ENCODE measurements around the gene NDUFB6. TPM values are rescaled to one million over a fixed set of nuclear protein-coding genes. Genes with fewer than 3 reads are reported as not detected.
"Not testable (repeated sequence)": the region's sequence is repeated elsewhere in the genome, so short reads cannot be mapped to it uniquely, and the experiment has no call there.

The NDUFB6 gene
- total RNA-seq, 2 donors from 2014 or later, result 20.9 to 24.1 TPM

DNA sequence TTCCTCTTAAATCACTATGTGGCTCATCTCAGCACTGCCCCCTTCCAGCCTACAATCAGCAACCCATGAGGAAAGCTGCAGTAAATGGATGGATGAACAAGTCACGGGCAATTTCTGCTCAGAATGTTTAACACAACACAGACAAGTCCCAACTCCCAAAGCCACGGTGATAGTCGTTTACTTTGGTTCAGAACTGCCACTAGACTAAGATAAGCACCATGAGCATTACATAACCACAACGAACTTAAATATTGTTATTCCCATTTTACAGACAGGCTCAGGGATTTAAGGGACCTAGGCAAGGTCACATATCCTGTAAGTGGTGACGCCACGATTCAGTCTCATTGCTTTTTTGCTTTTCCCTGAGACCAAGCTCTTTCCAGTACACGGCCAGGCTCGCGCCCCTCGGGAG lies 22.8 kb downstream of the NDUFB6 start:
- peaks cover 10 to 18% of the 10 kb centered on the region in 2 donors for H3K4me1 ChIP-seq (ENCODE audit: control insufficient read depth in 1 of 2, low read depth in 2 of 2)

DNA sequence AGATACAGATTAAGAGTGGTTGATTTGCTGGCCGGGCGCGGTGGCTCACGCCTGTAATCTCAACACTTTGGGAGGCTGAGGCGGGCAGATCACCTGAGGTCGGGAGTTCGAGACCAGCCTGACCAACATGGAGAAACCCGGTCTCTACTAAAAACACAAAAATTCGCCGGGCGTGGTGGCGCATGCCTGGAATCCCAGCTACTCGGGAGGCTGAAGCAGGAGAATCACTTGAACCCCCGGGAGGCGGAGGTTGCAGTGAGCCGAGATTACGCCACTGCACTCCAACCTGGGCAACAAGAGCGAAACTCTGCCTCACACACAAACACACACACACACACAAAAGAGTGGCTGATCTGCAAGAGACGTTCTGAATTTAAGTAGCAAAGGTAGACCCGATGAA lies 24.7 kb downstream of the NDUFB6 start:
- DNase-seq (ENCODE audit: low spot score); ATAC-seq (ENCODE audit: insufficient number of reproducible peaks, low FRiP score, low read depth); H3K27ac ChIP-seq; H3K27me3 ChIP-seq (replicated peaks; ENCODE audit: insufficient read depth); H3K36me3 ChIP-seq; H3K9me3 ChIP-seq; H3K4me3 ChIP-seq: not testable (repeated sequence)
- H3K4me1 ChIP-seq (ENCODE audit: control insufficient read depth in 1 of 2, low read depth in 2 of 2), result peaks cover 10 to 16% of the 10 kb centered on the region in 2 donors

More for the DNA sequence above, 22.8 kb downstream of the NDUFB6 start:
- ATAC-seq (ENCODE audit: insufficient number of reproducible peaks, low FRiP score, low read depth) (no peak), DNase-seq (ENCODE audit: low spot score) (no peak)
- peak overlapping the region; percentile 93 to 96 for H3K27ac ChIP-seq
- no peaks in the 10 kb centered on the region for H3K36me3 ChIP-seq
- peak overlapping the region; percentile 94 for H3K4me3 ChIP-seq
- H3K9me3 ChIP-seq, result no peaks in the 10 kb centered on the region
- TF ChIP-seq CTCF (IDR thresholded peaks at IDR 0.05), result no peak
- no peaks in the 10 kb centered on the region for H3K27me3 ChIP-seq (replicated peaks; ENCODE audit: insufficient read depth)

DNA sequence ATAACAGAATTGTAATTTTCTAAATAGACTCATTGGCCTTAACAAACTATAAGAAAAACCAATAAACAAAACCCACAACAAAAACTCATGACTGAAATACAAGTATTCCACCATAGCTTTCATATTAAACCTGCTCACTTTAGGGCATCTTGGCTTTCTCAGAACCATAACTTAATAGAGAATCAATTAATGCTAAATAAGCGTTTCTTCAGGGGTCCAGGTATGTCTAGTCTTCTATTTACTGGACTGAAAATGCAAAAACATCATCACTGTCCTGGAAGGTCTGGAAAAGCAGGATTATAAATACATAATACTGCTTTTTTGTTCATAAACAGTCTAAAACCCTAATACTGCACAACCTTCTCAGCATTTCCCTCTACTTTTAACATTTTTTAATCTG lies 27.1 kb downstream of the NDUFB6 start:
- no peaks in the 10 kb centered on the region for H3K27me3 ChIP-seq (replicated peaks; ENCODE audit: insufficient read depth)
- H3K36me3 ChIP-seq, result peaks cover 13% of the 10 kb centered on the region
- H3K4me1 ChIP-seq (ENCODE audit: control insufficient read depth in 1 of 2, low read depth in 2 of 2), result peaks cover 10 to 12% of the 10 kb centered on the region in 2 donors
- H3K27ac ChIP-seq, result no peak overlapping the region
- no peak overlapping the region for H3K4me3 ChIP-seq
- ATAC-seq (ENCODE audit: insufficient number of reproducible peaks, low FRiP score, low read depth) (no peak), DNase-seq (ENCODE audit: low spot score) (no peak)
- H3K9me3 ChIP-seq, result no peaks in the 10 kb centered on the region
- TF ChIP-seq CTCF (IDR thresholded peaks at IDR 0.05), result no peak

- Histone ChIP-seq H3K27ac (no peak overlapping the region), H3K9me3 (no peaks in the 10 kb centered on the region), H3K4me3 (no peak overlapping the region), H3K4me1 (ENCODE audit: control insufficient read depth in 1 of 2, low read depth in 2 of 2) (peaks cover 0 to 6% of the 10 kb centered on the region in 2 donors), H3K36me3 (peaks cover 13% of the 10 kb centered on the region), H3K27me3 (replicated peaks; ENCODE audit: insufficient read depth) (no peaks in the 10 kb centered on the region)
- ATAC-seq (ENCODE audit: insufficient number of reproducible peaks, low FRiP score, low read depth) (no peak), DNase-seq (ENCODE audit: low spot score) (no peak)
- TF ChIP-seq CTCF (IDR thresholded peaks at IDR 0.05), result no peak
Observed at GRCh38 chr9:32543047-32543446, 29.9 kb downstream of the NDUFB6 start.

GRCh38 chr9:32533816-32534215 lies 39.1 kb downstream of the NDUFB6 start:
- no peaks in the 10 kb centered on the region for H3K27me3 ChIP-seq (replicated peaks; ENCODE audit: insufficient read depth)
- no peak for DNase-seq (ENCODE audit: low spot score)
- H3K36me3 ChIP-seq, result no peaks in the 10 kb centered on the region
- no peaks in the 10 kb centered on the region for H3K4me1 ChIP-seq (ENCODE audit: control insufficient read depth in 1 of 2, low read depth in 2 of 2)
- no peaks in the 10 kb centered on the region for H3K9me3 ChIP-seq
- no peak overlapping the region for H3K4me3 ChIP-seq
- no peak for TF ChIP-seq CTCF (IDR thresholded peaks at IDR 0.05)
- H3K27ac ChIP-seq, result no peak overlapping the region
- no peak for ATAC-seq (ENCODE audit: insufficient number of reproducible peaks, low FRiP score, low read depth)

DNA sequence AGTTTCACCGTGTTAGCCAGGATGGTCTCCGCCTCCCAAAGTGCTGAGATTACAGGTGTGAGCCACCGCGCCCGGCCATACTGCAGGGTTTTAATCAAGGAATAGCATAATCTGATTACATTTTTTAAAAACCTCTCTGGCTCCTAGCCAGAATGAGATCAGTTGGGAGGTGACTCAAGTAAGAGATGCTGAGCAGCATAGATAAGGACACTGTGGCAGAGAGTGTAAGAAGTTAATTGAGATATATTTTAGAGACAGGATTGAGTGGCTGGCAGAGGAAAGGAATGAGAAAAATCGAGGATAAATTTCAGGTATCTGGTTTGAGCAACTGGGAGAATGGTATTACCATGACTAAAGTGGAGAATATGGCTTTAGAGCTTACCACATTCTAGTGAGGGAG lies 39.6 kb downstream of the NDUFB6 start:
- Histone ChIP-seq H3K9me3 (no peaks in the 10 kb centered on the region), H3K27ac (no peak overlapping the region), H3K27me3 (replicated peaks; ENCODE audit: insufficient read depth) (no peaks in the 10 kb centered on the region), H3K4me1 (ENCODE audit: control insufficient read depth in 1 of 2, low read depth in 2 of 2) (no peaks in the 10 kb centered on the region), H3K4me3 (no peak overlapping the region), H3K36me3 (no peaks in the 10 kb centered on the region)
- no peak for TF ChIP-seq CTCF (IDR thresholded peaks at IDR 0.05)
- DNase-seq (ENCODE audit: low spot score), result no peak
- ATAC-seq (ENCODE audit: insufficient number of reproducible peaks, low FRiP score, low read depth), result no peak

Measured in thoracic aorta (tissue), 2 donors.